ENCODE data around the gene ITPR2. TPM values are rescaled to one million over a fixed set of nuclear protein-coding genes. Genes with fewer than 3 reads are reported as not detected.
A peak's percentile ranks its signal among the peaks of the same experiment; 100 is the strongest.

The ITPR2 gene
- total RNA-seq, 1 experiment from 2014 or later = 4.0 TPM

- no peaks in the 10 kb centered on the region for H3F3A ChIP-seq (ENCODE audit: low read length, unreplicated experiment)
- H3K9me2 ChIP-seq (replicated peaks; ENCODE audit: low read length) = no peaks in the 10 kb centered on the region
- intact Hi-C loops (cut with micrococcal nuclease) = no loop called here
- TF ChIP-seq EZH2phosphoT487 (IDR thresholded peaks at IDR 0.05; ENCODE audit: borderline replicate concordance, low read length) = no peak
- TF ChIP-seq EZH2 (IDR thresholded peaks at IDR 0.05; ENCODE audit: low read length, unreplicated experiment) = no peak
- TF ChIP-seq CTCF (conservative IDR thresholded peaks at IDR 0.05; ENCODE audit: low read depth, low read length) = no peak
- no peak overlapping the region for H3K9ac ChIP-seq (ENCODE audit: low read length)
- H2AFZ ChIP-seq (ENCODE audit: low read length) = no peak overlapping the region
- ATAC-seq = peak; percentile 53; the same call in 1 of the 2 replicates
- ChIA-PET CTCF (no interaction called here), POLR2A (ENCODE audit: unreplicated experiment) (no interaction called here)
- H3K27me3 ChIP-seq (ENCODE audit: low read length) = no peaks in the 10 kb centered on the region
- H3K9me3 ChIP-seq (ENCODE audit: low read length) = no peaks in the 10 kb centered on the region
- no TSS peak for BruUV-seq (replicated peaks)
- H3K79me2 ChIP-seq (ENCODE audit: low read length) = no peaks in the 10 kb centered on the region
- H3K27ac ChIP-seq (ENCODE audit: low read length) = no peak overlapping the region
- H4K20me1 ChIP-seq (ENCODE audit: low read length) = no peaks in the 10 kb centered on the region
- no peaks in the 10 kb centered on the region for H3K36me3 ChIP-seq (ENCODE audit: low read depth, low read length)
- no peaks in the 10 kb centered on the region for H3K4me1 ChIP-seq (ENCODE audit: insufficient read depth, low read length)
- H3K4me3 ChIP-seq (ENCODE audit: low read length) = no peak overlapping the region
- H3K4me2 ChIP-seq (ENCODE audit: low read length) = no peak overlapping the region
- no peak for DNase-seq
Observed at GRCh38 chr12:26571560-26571959, 261.4 kb downstream of the ITPR2 start.

GRCh38 chr12:26567126-26567525 lies 265.9 kb downstream of the ITPR2 start:
- H3F3A ChIP-seq (ENCODE audit: low read length, unreplicated experiment) = no peaks in the 10 kb centered on the region
- BruUV-seq (replicated peaks) = no TSS peak
- no peaks in the 10 kb centered on the region for H3K4me1 ChIP-seq (ENCODE audit: insufficient read depth, low read length)
- H3K27ac ChIP-seq (ENCODE audit: low read length) = no peak overlapping the region
- CTCF ChIA-PET = no interaction called here
- no peak for ATAC-seq
- H4K20me1 ChIP-seq (ENCODE audit: low read length) = no peaks in the 10 kb centered on the region
- intact Hi-C loops (cut with micrococcal nuclease) = no loop called here
- no peaks in the 10 kb centered on the region for H3K9me3 ChIP-seq (ENCODE audit: low read length)
- no peak overlapping the region for H3K4me2 ChIP-seq (ENCODE audit: low read length)
- no peak for DNase-seq
- no peak overlapping the region for H2AFZ ChIP-seq (ENCODE audit: low read length)
- no peak overlapping the region for H3K4me3 ChIP-seq (ENCODE audit: low read length)
- H3K9ac ChIP-seq (ENCODE audit: low read length) = no peak overlapping the region
- H3K9me2 ChIP-seq (replicated peaks; ENCODE audit: low read length) = no peaks in the 10 kb centered on the region
- POLR2A ChIA-PET (ENCODE audit: unreplicated experiment) = no interaction called here
- H3K79me2 ChIP-seq (ENCODE audit: low read length) = no peaks in the 10 kb centered on the region
- no peaks in the 10 kb centered on the region for H3K27me3 ChIP-seq (ENCODE audit: low read length)
- TF ChIP-seq EZH2 (IDR thresholded peaks at IDR 0.05; ENCODE audit: low read length, unreplicated experiment) (no peak), EZH2phosphoT487 (IDR thresholded peaks at IDR 0.05; ENCODE audit: borderline replicate concordance, low read length) (no peak), CTCF (conservative IDR thresholded peaks at IDR 0.05; ENCODE audit: low read depth, low read length) (no peak)
- H3K36me3 ChIP-seq (ENCODE audit: low read depth, low read length) = no peaks in the 10 kb centered on the region

- no peak for TF ChIP-seq CTCF (conservative IDR thresholded peaks at IDR 0.05; ENCODE audit: low read depth, low read length)
- Histone ChIP-seq H3K9me2 (replicated peaks; ENCODE audit: low read length) (no peaks in the 10 kb centered on the region), H3K9ac (ENCODE audit: low read length) (no peak overlapping the region), H3K4me1 (ENCODE audit: insufficient read depth, low read length) (no peaks in the 10 kb centered on the region), H3K27ac (ENCODE audit: low read length) (no peak overlapping the region), H2AFZ (ENCODE audit: low read length) (no peak overlapping the region), H3K9me3 (ENCODE audit: low read length) (no peaks in the 10 kb centered on the region), H3K4me3 (ENCODE audit: low read length) (no peak overlapping the region), H3K36me3 (ENCODE audit: low read depth, low read length) (no peaks in the 10 kb centered on the region), H3F3A (ENCODE audit: low read length, unreplicated experiment) (no peaks in the 10 kb centered on the region), H3K4me2 (ENCODE audit: low read length) (no peak overlapping the region), H3K79me2 (ENCODE audit: low read length) (no peaks in the 10 kb centered on the region), H3K27me3 (ENCODE audit: low read length) (no peaks in the 10 kb centered on the region), H4K20me1 (ENCODE audit: low read length) (no peaks in the 10 kb centered on the region)
- intact Hi-C loops (cut with micrococcal nuclease) = no loop called here
- CTCF ChIA-PET = no interaction called here
- POLR2A ChIA-PET (ENCODE audit: unreplicated experiment) = no interaction called here
- DNase-seq = no peak
- no TSS peak for BruUV-seq (replicated peaks)
- no peak for ATAC-seq
Observed at GRCh38 chr12:26566675-26567074, 266.3 kb downstream of the ITPR2 start.

All from PC-3 (cell line).